HFF-Myc (cell line): Measurements from ENCODE around the gene NKX2-3.

ENCODE experiments used
- DNase-seq: peaks from one replicate; pipeline ENCODE4 v3.0.0-alpha.2; 2011; ENCODE audit warnings: low read depth; ENCODE audit errors: extremely low read depth
- H3K4me3 ChIP-seq: replicated peaks from 2 replicates; pipeline ENCODE4 v1.5.1; 2011; ENCODE audit warnings: low read depth, mild to moderate bottlenecking, control low read depth, low read length
- TF ChIP-seq, protein P1 (sequence below): IDR thresholded peaks from 2 replicates; pipeline ENCODE4 v1.5.1; 2012; ENCODE audit warnings: mild to moderate bottlenecking, low read depth, low read length, control low read depth; ENCODE audit errors: missing control alignments

The NKX2-3 gene

DNA sequence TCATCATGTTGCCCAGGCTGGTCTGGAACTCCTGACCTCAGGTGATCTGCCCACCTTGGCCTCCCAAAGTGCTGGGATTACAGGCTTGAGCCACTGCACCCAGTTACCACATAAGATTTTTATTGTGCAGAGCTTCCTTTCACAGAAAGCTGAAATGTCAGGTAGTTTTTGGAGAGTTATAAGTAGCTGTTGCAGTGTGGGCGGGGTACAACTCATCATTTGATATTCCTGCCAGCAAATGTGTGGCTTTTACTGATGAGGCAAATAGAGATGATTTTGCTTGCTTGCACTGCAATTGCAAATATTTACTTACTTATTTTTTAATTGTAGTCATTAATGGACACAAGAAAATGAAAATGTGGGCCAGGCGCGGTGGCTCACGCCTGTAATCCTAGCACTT is 32.4 kb downstream of the NKX2-3 start:
- no peak overlapping the region for H3K4me3 ChIP-seq
- DNase-seq = no peak
- TF ChIP-seq, protein P1, sequence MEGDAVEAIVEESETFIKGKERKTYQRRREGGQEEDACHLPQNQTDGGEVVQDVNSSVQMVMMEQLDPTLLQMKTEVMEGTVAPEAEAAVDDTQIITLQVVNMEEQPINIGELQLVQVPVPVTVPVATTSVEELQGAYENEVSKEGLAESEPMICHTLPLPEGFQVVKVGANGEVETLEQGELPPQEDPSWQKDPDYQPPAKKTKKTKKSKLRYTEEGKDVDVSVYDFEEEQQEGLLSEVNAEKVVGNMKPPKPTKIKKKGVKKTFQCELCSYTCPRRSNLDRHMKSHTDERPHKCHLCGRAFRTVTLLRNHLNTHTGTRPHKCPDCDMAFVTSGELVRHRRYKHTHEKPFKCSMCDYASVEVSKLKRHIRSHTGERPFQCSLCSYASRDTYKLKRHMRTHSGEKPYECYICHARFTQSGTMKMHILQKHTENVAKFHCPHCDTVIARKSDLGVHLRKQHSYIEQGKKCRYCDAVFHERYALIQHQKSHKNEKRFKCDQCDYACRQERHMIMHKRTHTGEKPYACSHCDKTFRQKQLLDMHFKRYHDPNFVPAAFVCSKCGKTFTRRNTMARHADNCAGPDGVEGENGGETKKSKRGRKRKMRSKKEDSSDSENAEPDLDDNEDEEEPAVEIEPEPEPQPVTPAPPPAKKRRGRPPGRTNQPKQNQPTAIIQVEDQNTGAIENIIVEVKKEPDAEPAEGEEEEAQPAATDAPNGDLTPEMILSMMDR = no peak

DNA sequence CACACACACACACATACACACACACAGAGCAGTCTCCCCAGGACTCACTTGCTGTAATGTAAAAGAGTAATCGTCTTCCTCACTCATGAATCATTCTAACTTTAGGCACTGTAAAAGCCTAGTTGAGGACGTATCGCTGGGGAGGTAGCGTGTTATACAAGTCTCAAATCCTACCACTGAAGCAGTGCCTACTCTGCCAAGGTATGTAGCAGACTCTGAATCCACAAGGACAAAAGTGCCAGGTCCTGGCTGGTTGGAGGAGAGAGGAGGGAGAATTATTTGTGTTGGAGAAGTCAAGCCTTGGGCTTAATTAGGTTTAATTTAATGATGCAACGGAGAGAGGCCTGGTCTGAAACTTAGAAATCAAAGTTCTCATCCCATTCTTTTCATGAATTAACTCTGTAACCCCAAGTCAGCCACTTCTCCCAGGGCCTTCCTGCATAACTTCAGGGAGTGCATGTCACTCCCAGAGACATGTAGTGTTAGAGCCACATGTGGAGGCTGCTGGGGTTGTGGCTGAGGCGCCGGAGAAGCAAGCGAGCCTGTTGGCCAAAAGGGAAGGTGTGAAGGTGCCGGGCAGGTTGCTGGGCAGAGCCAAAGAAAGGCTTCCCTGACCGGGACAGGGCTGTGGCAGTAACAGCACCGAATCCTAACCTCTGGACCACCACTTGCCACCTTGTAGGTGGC is 36.7 kb downstream of the NKX2-3 start:
- no peak overlapping the region for H3K4me3 ChIP-seq
- TF ChIP-seq, protein P1 = no peak
- no peak for DNase-seq

DNA sequence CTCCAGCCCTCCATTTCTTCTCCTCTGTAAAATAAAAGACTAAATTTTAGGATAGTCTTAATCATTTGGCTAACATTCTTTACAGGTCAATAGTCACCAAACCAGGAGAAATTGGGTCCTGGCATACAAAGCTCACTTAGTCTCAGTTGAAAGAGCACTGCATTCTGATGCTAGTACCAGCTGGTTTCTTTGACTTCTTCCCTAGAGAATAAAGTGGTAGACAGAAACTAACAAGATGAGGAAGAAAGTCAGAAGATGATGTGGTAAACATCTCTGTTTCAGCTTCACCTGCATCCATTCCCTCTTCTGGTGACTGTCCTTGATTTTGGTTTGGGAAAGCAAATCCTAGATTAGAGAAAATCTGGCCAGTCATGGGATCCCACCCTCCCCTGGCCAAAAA is 37.2 kb downstream of the NKX2-3 start:
- no peak for DNase-seq
- no peak overlapping the region for H3K4me3 ChIP-seq
- TF ChIP-seq, protein P1 = no peak

DNA sequence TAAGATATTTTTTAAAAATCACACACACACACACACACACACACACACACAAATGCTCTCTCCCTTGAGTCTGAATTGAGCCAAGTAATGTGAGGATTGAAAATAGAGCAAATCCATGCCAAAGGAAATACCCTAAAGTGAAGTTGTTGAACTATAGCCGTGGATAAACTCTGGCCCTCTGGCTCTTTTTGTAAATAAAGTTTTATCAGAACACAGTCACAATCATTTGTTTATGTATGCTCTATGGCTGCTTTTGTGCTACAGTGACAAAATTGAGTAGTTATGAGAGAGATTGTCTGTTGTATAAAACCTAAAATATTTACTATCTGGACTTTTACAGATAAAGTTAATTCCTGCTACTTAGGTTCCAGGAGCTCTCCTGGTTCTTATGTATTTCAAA is 39.1 kb downstream of the NKX2-3 start:
- TF ChIP-seq, protein P1 = no peak
- DNase-seq = no peak

DNA sequence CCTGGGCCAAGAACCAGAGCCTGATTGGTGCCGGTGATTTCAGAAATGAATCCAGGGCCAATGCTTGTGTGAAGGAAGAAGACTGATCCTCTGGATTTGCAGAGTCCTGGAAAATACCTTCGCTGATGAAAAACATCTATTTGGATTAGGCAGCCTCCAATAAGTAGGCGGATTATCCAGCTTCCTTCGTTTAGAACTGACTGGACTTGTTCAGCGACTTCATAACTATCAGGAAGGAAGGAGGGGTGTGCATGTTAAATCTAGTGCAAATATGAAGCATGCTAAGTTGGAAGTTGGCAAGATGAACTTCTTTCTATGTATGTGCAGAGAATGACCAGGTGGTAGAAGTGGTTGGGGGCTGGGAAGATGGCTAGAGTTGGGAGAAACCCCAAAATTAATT is 41.0 kb downstream of the NKX2-3 start:
- DNase-seq = no peak
- no peak overlapping the region for H3K4me3 ChIP-seq
- TF ChIP-seq, protein P1 = no peak

More for the DNA sequence above, 39.1 kb downstream of the NKX2-3 start:
- no peak overlapping the region for H3K4me3 ChIP-seq

DNA sequence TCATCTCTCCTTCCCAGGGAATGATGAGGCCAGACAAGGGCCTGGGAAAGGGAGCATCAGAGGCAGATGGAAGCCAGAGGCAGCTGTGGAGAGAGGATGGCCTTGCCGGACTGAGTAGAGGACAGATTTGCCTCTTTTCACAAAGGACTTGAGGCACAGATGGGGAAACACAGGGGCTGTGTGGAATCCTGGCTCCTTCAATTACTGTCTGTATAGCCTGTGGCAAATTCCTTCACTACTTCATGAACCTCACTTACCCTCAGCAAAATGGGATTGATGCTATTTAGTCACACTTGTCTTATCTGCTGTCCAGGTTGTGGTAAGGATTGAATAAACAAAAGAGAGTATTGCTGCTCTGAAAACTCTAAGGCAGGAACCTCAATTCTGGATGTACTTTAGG is 47.2 kb downstream of the NKX2-3 start:
- H3K4me3 ChIP-seq = no peak overlapping the region
- TF ChIP-seq, protein P1 = no peak
- no peak for DNase-seq

DNA sequence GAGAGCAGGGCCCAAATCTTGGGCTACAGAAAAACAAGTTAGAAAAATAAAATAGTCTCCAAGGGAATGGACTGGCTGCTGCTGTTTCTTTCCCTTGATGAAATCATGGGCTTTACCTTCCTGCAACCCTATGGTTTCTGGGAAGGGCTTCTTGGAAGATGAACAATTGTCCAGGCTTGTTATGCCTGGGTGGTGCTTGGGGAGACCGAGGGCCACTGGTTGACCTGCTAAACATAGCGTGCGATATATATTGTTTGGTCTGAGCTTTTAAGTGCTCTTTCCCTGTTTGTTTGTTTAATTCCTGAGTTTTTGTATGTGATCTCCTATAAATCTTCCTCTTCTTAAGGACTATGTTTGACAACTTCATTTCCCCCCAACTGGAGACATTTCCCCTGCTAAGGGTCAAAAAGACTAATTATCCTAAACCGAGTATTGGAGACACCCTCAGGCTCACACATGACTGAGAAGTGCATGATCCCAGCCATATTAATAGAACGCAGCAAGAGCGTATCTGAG is 49.6 kb downstream of the NKX2-3 start:
- no peak overlapping the region for H3K4me3 ChIP-seq
- DNase-seq = no peak
- TF ChIP-seq, protein P1 = no peak
